Neural cell (in vitro differentiated cells): Measurements from ENCODE around the gene GOLGA5. TPM values are rescaled to one million over a fixed set of nuclear protein-coding genes. Genes with fewer than 3 reads are reported as not detected.

ENCODE experiments used
- H2AFZ ChIP-seq: fragments of 200-600, 300-800 bp; sonication (generic), shearing (Covaris generic); 2 replicates; pipeline ENCODE4 v1.6.0; 2014; ENCODE audit warnings: low read depth, mild to moderate bottlenecking, antibody characterized with exemption, low read length, moderate library complexity
- H3F3A ChIP-seq: fragments of 200-600 bp; shearing (Covaris generic); 2 replicates; pipeline ENCODE4 v1.6.1; 2016; ENCODE audit warnings: mild to moderate bottlenecking, moderate library complexity, mixed read lengths, antibody characterized with exemption, low read length; ENCODE audit not compliant: insufficient read depth, poor library complexity, severe bottlenecking
- H3K27ac ChIP-seq: fragments of 200-600, 300-800 bp; sonication (generic), shearing (Covaris generic); 2 replicates; pipeline ENCODE4 v1.5.1; 2014; ENCODE audit warnings: mild to moderate bottlenecking, low read length, moderate library complexity
- H3K27me3 ChIP-seq: fragments of 300-800, 200-600 bp; sonication (generic), shearing (Covaris generic); 2 replicates; pipeline ENCODE4 v1.6.0; 2014; ENCODE audit warnings: mild to moderate bottlenecking, low read depth, low read length, moderate library complexity; ENCODE audit not compliant: insufficient read depth
- H3K36me3 ChIP-seq: fragments of 300-800, 200-600 bp; sonication (generic), shearing (Covaris generic); 2 replicates; pipeline ENCODE4 v1.5.1; 2014; ENCODE audit warnings: mild to moderate bottlenecking, antibody characterized with exemption, low read length, moderate library complexity; ENCODE audit not compliant: insufficient read depth
- H3K4me2 ChIP-seq: fragments of 300-800, 200-600 bp; sonication (generic), shearing (Covaris generic); 2 replicates; pipeline ENCODE4 v1.6.0; 2014; ENCODE audit warnings: mild to moderate bottlenecking, low read length
- H3K4me3 ChIP-seq: fragments of 300-800, 200-600 bp; sonication (generic), shearing (Covaris generic); 2 replicates; pipeline ENCODE4 v1.5.1; 2014; ENCODE audit warnings: mild to moderate bottlenecking, low read length, moderate library complexity
- H3K79me2 ChIP-seq: fragments of 200-600 bp; shearing (Covaris generic); replicated peaks from 2 replicates; pipeline ENCODE4 v1.6.0; 2014; ENCODE audit warnings: mild to moderate bottlenecking, low read length, moderate library complexity; ENCODE audit not compliant: insufficient read depth
- H3K9ac ChIP-seq: fragments of 300-800, 200-600 bp; sonication (generic), shearing (Covaris generic); 2 replicates; pipeline ENCODE4 v1.6.1; 2016; ENCODE audit warnings: mild to moderate bottlenecking, low read length, mixed read lengths
- H3K9me2 ChIP-seq: fragments of 200-600 bp; shearing (Covaris generic); 2 replicates; pipeline ENCODE4 v1.6.1; 2016; ENCODE audit warnings: mild to moderate bottlenecking, low read length, mixed read lengths; ENCODE audit not compliant: insufficient read depth
- H3K9me3 ChIP-seq: fragments of 200-600, 300-800 bp; sonication (generic), shearing (Covaris generic); 2 replicates; pipeline ENCODE4 v1.6.1; 2016; ENCODE audit warnings: mild to moderate bottlenecking, mixed run types, low read length, moderate library complexity, mixed read lengths
- H4K20me1 ChIP-seq: fragments of 200-600 bp; shearing (Covaris generic); 2 replicates; pipeline ENCODE4 v1.6.1; 2016; ENCODE audit warnings: mild to moderate bottlenecking, mixed run types; ENCODE audit not compliant: insufficient read depth
- EP300 ChIP-seq: fragments of 450-650 bp; conservative IDR thresholded peaks from 2 replicates; pipeline ENCODE4 v1.6.1; 2014; ENCODE audit warnings: antibody characterized with exemption, mild to moderate bottlenecking, moderate library complexity; ENCODE audit not compliant: poor library complexity, severe bottlenecking
- EZH2 ChIP-seq: fragments of 200-600, 300-800 bp; shearing (Covaris generic), sonication (generic); IDR thresholded peaks from 2 replicates; pipeline ENCODE4 v1.6.1; 2014; ENCODE audit warnings: antibody characterized with exemption, low read length, borderline replicate concordance, mild to moderate bottlenecking; ENCODE audit not compliant: insufficient read depth, poor library complexity, severe bottlenecking
- MXI1 ChIP-seq: fragments of 450-650 bp; conservative IDR thresholded peaks from 2 replicates; pipeline ENCODE4 v1.6.1; 2014; ENCODE audit warnings: antibody characterized with exemption, mild to moderate bottlenecking; ENCODE audit not compliant: poor library complexity, severe bottlenecking
- POLR2AphosphoS5 ChIP-seq: IDR thresholded peaks from 2 replicates; pipeline ENCODE4 v1.6.1; 2012
- RAD21 ChIP-seq: fragments of 450-650 bp; conservative IDR thresholded peaks from 2 replicates; pipeline ENCODE4 v1.6.1; 2014; ENCODE audit warnings: antibody characterized with exemption, mild to moderate bottlenecking, moderate library complexity
- SMC3 ChIP-seq: fragments of 450-650 bp; conservative IDR thresholded peaks from 2 replicates; pipeline ENCODE4 v1.6.1; 2014; ENCODE audit warnings: antibody characterized with exemption, mild to moderate bottlenecking, moderate library complexity; ENCODE audit not compliant: poor library complexity
- TAF1 ChIP-seq: IDR thresholded peaks from 2 replicates; pipeline ENCODE4 v1.6.1; 2012; ENCODE audit warnings: low read depth
- polyA plus RNA-seq: library from polyadenylated mRNA; depleted of rRNA; stranded (reverse); fragments of >200 nt; gene quantifications from 2 replicates; pipeline ENCODE4 v1.2.3, GENCODE V29; 2014
- TF ChIP-seq, protein P1 (sequence below): IDR thresholded peaks from 2 replicates; pipeline ENCODE4 v1.6.1; 2012; ENCODE audit warnings: borderline replicate concordance
- TF ChIP-seq, protein P2 (sequence below): fragments of 450-650 bp; IDR thresholded peaks from 2 replicates; pipeline ENCODE4 v1.5.1; 2014; ENCODE audit warnings: antibody characterized with exemption, mild to moderate bottlenecking, moderate library complexity; ENCODE audit not compliant: poor library complexity, severe bottlenecking

GOLGA5 gene
- polyA plus RNA-seq, 1 donor from 2014 or later, result 35.7 TPM

DNA sequence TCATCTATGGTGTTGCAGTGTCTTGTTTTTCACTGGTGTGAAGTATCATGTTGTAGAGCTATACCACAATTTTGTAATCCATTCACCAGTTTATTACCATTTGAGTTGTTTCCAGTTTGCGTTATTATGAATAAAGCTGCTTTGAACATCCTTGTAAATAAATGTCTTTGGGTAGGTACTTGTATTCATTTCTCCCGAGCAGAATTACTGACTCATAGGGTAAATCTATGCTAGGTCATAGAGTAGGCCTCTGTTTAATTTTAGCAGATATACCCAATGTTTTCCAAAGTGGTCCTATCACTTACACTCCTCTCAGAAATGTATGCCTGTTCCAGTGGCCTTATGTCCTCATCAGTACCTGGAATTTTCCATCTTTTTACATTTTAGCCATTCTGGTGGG, 6.6 kb upstream of the GOLGA5 start:
- Histone ChIP-seq H3K27ac (no peak overlapping the region), H4K20me1 (no peaks in the 10 kb centered on the region), H3K27me3 (no peaks in the 10 kb centered on the region), H3K4me2 (no peak overlapping the region), H3K4me3 (no peak overlapping the region), H3K9me2 (no peaks in the 10 kb centered on the region), H2AFZ (no peak overlapping the region), H3K79me2 (no peaks in the 10 kb centered on the region), H3K9me3 (no peaks in the 10 kb centered on the region), H3K36me3 (no peaks in the 10 kb centered on the region), H3F3A (no peaks in the 10 kb centered on the region), H3K9ac (no peak overlapping the region)
- TF ChIP-seq TAF1 (no peak), MXI1 (no peak), RAD21 (no peak), POLR2AphosphoS5 (no peak), EP300 (no peak), EZH2 (no peak), SMC3 (no peak)
- TF ChIP-seq, protein P1, sequence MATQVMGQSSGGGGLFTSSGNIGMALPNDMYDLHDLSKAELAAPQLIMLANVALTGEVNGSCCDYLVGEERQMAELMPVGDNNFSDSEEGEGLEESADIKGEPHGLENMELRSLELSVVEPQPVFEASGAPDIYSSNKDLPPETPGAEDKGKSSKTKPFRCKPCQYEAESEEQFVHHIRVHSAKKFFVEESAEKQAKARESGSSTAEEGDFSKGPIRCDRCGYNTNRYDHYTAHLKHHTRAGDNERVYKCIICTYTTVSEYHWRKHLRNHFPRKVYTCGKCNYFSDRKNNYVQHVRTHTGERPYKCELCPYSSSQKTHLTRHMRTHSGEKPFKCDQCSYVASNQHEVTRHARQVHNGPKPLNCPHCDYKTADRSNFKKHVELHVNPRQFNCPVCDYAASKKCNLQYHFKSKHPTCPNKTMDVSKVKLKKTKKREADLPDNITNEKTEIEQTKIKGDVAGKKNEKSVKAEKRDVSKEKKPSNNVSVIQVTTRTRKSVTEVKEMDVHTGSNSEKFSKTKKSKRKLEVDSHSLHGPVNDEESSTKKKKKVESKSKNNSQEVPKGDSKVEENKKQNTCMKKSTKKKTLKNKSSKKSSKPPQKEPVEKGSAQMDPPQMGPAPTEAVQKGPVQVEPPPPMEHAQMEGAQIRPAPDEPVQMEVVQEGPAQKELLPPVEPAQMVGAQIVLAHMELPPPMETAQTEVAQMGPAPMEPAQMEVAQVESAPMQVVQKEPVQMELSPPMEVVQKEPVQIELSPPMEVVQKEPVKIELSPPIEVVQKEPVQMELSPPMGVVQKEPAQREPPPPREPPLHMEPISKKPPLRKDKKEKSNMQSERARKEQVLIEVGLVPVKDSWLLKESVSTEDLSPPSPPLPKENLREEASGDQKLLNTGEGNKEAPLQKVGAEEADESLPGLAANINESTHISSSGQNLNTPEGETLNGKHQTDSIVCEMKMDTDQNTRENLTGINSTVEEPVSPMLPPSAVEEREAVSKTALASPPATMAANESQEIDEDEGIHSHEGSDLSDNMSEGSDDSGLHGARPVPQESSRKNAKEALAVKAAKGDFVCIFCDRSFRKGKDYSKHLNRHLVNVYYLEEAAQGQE, result no peak
- TF ChIP-seq, protein P2, sequence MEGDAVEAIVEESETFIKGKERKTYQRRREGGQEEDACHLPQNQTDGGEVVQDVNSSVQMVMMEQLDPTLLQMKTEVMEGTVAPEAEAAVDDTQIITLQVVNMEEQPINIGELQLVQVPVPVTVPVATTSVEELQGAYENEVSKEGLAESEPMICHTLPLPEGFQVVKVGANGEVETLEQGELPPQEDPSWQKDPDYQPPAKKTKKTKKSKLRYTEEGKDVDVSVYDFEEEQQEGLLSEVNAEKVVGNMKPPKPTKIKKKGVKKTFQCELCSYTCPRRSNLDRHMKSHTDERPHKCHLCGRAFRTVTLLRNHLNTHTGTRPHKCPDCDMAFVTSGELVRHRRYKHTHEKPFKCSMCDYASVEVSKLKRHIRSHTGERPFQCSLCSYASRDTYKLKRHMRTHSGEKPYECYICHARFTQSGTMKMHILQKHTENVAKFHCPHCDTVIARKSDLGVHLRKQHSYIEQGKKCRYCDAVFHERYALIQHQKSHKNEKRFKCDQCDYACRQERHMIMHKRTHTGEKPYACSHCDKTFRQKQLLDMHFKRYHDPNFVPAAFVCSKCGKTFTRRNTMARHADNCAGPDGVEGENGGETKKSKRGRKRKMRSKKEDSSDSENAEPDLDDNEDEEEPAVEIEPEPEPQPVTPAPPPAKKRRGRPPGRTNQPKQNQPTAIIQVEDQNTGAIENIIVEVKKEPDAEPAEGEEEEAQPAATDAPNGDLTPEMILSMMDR, result no peak

DNA sequence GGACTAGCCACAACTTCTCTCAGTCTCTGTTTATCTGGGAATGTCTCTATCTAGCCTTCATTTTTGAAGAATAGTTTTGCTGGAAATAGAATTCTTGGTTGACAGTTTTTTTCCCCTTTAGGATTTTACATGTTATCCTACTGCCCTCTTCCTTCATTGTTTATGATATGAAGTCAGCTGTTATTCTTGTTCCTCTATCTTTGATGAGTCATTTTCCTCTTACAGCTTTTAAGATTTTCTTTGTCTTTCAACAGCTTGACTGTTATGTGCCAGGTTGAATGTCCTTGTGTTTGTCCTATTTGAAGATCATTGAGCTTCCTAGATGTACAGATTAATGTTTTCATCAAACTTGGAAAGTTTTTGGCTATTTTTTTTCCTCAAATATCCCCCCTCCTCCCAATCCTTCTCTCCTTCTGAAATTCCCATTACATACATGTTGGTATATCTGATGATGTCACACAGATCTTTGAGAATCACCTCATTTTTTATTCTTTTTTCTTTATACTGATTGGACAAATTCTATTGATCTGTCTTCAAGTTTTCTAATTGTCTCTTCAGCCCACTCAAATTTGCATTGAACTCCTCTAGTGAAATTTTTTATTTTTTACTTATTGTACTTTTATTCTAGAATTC, 4.5 kb upstream of the GOLGA5 start:
- Histone ChIP-seq H3K27me3 (no peaks in the 10 kb centered on the region), H3K4me2 (no peak overlapping the region), H3K36me3 (no peaks in the 10 kb centered on the region), H3F3A (no peaks in the 10 kb centered on the region), H3K27ac (no peak overlapping the region), H4K20me1 (no peaks in the 10 kb centered on the region), H2AFZ (no peak overlapping the region), H3K4me3 (no peak overlapping the region), H3K9me2 (no peaks in the 10 kb centered on the region), H3K9me3 (no peaks in the 10 kb centered on the region), H3K9ac (no peak overlapping the region), H3K79me2 (peaks cover 3% of the 10 kb centered on the region)
- TF ChIP-seq MXI1 (no peak), EP300 (no peak)

DNA sequence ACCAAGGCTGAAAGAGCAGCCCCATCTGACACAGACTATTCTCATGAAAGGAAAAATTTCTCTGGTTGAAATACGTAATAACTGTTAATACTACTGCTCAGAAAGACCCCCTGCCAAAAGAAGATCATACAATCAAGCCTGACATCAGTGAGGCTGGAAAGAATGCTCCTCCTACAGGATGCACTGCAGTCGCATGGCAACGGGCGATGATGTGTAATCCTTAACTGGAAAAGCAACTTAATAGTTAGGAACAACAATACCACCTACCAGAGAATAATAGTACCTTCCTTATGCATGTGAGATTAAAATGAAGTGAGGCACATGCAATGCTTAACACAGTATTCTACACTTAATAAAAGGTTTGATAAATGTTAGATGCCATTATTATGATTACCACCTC, 1.2 kb upstream of the GOLGA5 start:
- Histone ChIP-seq H3K27me3 (no peaks in the 10 kb centered on the region), H3F3A (no peaks in the 10 kb centered on the region), H3K9me3 (no peaks in the 10 kb centered on the region), H2AFZ (no peak overlapping the region), H3K9me2 (no peaks in the 10 kb centered on the region), H3K9ac (no peak overlapping the region), H3K4me2 (no peak overlapping the region), H3K27ac (no peak overlapping the region), H3K4me3 (peak overlapping the region; percentile 93), H3K79me2 (peaks cover 19% of the 10 kb centered on the region), H3K36me3 (no peaks in the 10 kb centered on the region), H4K20me1 (no peaks in the 10 kb centered on the region)
- no peak for TF ChIP-seq POLR2AphosphoS5
- no peak for TF ChIP-seq SMC3
- TF ChIP-seq MXI1, result no peak
- no peak for TF ChIP-seq EP300
- no peak for TF ChIP-seq EZH2
- TF ChIP-seq, protein P2, result no peak
- TF ChIP-seq TAF1, result no peak
- TF ChIP-seq, protein P1, result no peak
- no peak for TF ChIP-seq RAD21
